Limb (tissue), 2 donors: Measurements from ENCODE around the gene SNTG2.
"Not testable (repeated sequence)": the region's sequence is repeated elsewhere in the genome, so short reads cannot be mapped to it uniquely, and the experiment has no call there.

Experiments
- DNase-seq, 2 donors: peaks; one replicate each; pipeline ENCODE4 v3.0.0-alpha.2; 2016; ENCODE audit errors: extremely low spot score in 2 of 2

Gene SNTG2

GRCh38 chr2:1173528-1173927, 222.9 kb downstream of the SNTG2 start:
- DNase-seq = no peak

- no peak for DNase-seq
Observed at GRCh38 chr2:1181893-1182292, 231.2 kb downstream of the SNTG2 start.

GRCh38 chr2:1183300-1183699, 232.7 kb downstream of the SNTG2 start:
- no peak for DNase-seq

- DNase-seq = no peak
Observed at GRCh38 chr2:1186421-1186820, 235.8 kb downstream of the SNTG2 start.

GRCh38 chr2:1187189-1187588, 236.5 kb downstream of the SNTG2 start:
- DNase-seq = no peak

- DNase-seq = no peak
Observed at GRCh38 chr2:1192121-1192520, 241.5 kb downstream of the SNTG2 start.

GRCh38 chr2:1193801-1194200, 243.2 kb downstream of the SNTG2 start:
- no peak for DNase-seq

- DNase-seq = no peak
Observed at GRCh38 chr2:1203772-1204171, 253.1 kb downstream of the SNTG2 start.

GRCh38 chr2:1205853-1206252, 255.2 kb downstream of the SNTG2 start:
- no peak for DNase-seq

- DNase-seq = no peak
Observed at GRCh38 chr2:1207962-1208510, 257.4 kb downstream of the SNTG2 start.

GRCh38 chr2:1208522-1208921, 257.9 kb downstream of the SNTG2 start:
- no peak for DNase-seq

- DNase-seq = no peak
Observed at GRCh38 chr2:1209246-1209645, 258.6 kb downstream of the SNTG2 start.

- DNase-seq = no peak
Observed at GRCh38 chr2:1209761-1210160, 259.1 kb downstream of the SNTG2 start.

- no peak for DNase-seq
Observed at GRCh38 chr2:1210352-1210751, 259.7 kb downstream of the SNTG2 start.

- no peak for DNase-seq
Observed at GRCh38 chr2:1219901-1220573, 269.4 kb downstream of the SNTG2 start.

GRCh38 chr2:1222056-1222455, 271.4 kb downstream of the SNTG2 start:
- DNase-seq = no peak

GRCh38 chr2:1223791-1224190, 273.1 kb downstream of the SNTG2 start:
- no peak for DNase-seq

GRCh38 chr2:1224901-1225300, 274.3 kb downstream of the SNTG2 start:
- no peak for DNase-seq

- DNase-seq = no peak
Observed at GRCh38 chr2:1226766-1227165, 276.1 kb downstream of the SNTG2 start.

- no peak for DNase-seq
Observed at GRCh38 chr2:1227274-1227900, 276.7 kb downstream of the SNTG2 start.

GRCh38 chr2:1229596-1229995, 278.9 kb downstream of the SNTG2 start:
- DNase-seq = not testable (repeated sequence)

GRCh38 chr2:1230155-1230893, 279.7 kb downstream of the SNTG2 start:
- DNase-seq = no peak
